H1 (cell line): Measurements from ENCODE around the gene ASTN1. TPM values are rescaled to one million over a fixed set of nuclear protein-coding genes. Genes with fewer than 3 reads are reported as not detected.

Experiments used
- CTCF ChIA-PET: fragments of 300-600 bp; sonication (Branson Sonifier 250); formaldehyde crosslinking; loops from one replicate; lab custom pipeline; 2021; ENCODE audit not compliant: partially characterized antibody; lab: Charles Lee
- POLR2A ChIA-PET: fragments of 300-600 bp; sonication (Branson Sonifier 250); formaldehyde crosslinking; loops from one replicate; lab custom pipeline; 2021; ENCODE audit warnings: inconsistent platforms; ENCODE audit not compliant: partially characterized antibody; lab: Charles Lee
- DNase-seq, 2 experiments: peaks; one replicate each; pipeline versions ENCODE4 v3.0.0 to v3.0.0-alpha.2; 2010 to 2022; ENCODE audit warnings: low spot score in 2 of 2, low read depth in 1 of 2, mixed read lengths in 1 of 2
- FAIRE-seq: peaks from 2 replicates; lab custom pipeline; 2011; peaks lifted over from hg19 to GRCh38; lab: Jason Lieb, UNC
- H2AFZ ChIP-seq: 2 replicates; pipeline ENCODE4 v1.8.1; 2012; ENCODE audit warnings: low read length, inconsistent platforms
- H2AK5ac ChIP-seq: 2 replicates; pipeline ENCODE4 v1.6.1; 2013; ENCODE audit warnings: low read depth, low read length
- H2BK120ac ChIP-seq: replicated peaks from 2 replicates; pipeline ENCODE3; 2013; ENCODE audit warnings: low read depth, low read length, inconsistent platforms
- H2BK12ac ChIP-seq: 2 replicates; pipeline ENCODE4 v1.6.1; 2013; ENCODE audit warnings: low read depth, low read length
- H2BK15ac ChIP-seq: 2 replicates; pipeline ENCODE4 v1.6.1; 2013; ENCODE audit warnings: low read length
- H2BK20ac ChIP-seq: 2 replicates; pipeline ENCODE4 v1.6.1; 2013; ENCODE audit warnings: low read length
- H2BK5ac ChIP-seq: 2 replicates; pipeline ENCODE4 v1.6.1; 2013; ENCODE audit warnings: low read depth, low read length
- H3K14ac ChIP-seq: 2 replicates; pipeline ENCODE4 v1.6.1; 2013; ENCODE audit warnings: inconsistent platforms; ENCODE audit not compliant: insufficient read length
- H3K18ac ChIP-seq: 2 replicates; pipeline ENCODE4 v1.6.1; 2013; ENCODE audit warnings: low read length; ENCODE audit errors: extremely low read depth
- H3K23ac ChIP-seq: 2 replicates; pipeline ENCODE4 v1.6.1; 2013; ENCODE audit warnings: inconsistent platforms; ENCODE audit not compliant: insufficient read length
- H3K23me2 ChIP-seq: 2 replicates; pipeline ENCODE4 v1.6.1; 2013; ENCODE audit warnings: low read depth, low read length
- H3K27ac ChIP-seq: 2 replicates; pipeline ENCODE4 v1.6.1; 2011; ENCODE audit warnings: low read depth, low read length, inconsistent platforms
- H3K27me3 ChIP-seq, 4 experiments: replicated peaks in 1 of 4; 1 replicate in 1 of 4; 2 replicates in 3 of 4; pipeline versions ENCODE4 v1.6.1 to v1.8.1; 2011 to 2013; ENCODE audit warnings: low read length in 3 of 4, mild to moderate bottlenecking in 3 of 4, inconsistent platforms in 2 of 4, mixed read lengths in 2 of 4, moderate library complexity in 1 of 4; ENCODE audit not compliant: control insufficient read depth in 3 of 4, insufficient read depth in 3 of 4; ENCODE audit errors: extremely low read depth in 1 of 4
- H3K36me3 ChIP-seq, 4 experiments: 2 replicates each; pipeline versions ENCODE4 v1.6.1 to v1.8.1; 2011 to 2013; ENCODE audit warnings: mild to moderate bottlenecking in 4 of 4, low read length in 3 of 4, moderate library complexity in 2 of 4, control low read depth in 1 of 4, inconsistent platforms in 1 of 4; ENCODE audit not compliant: insufficient read depth in 4 of 4, control insufficient read depth in 2 of 4
- H3K4ac ChIP-seq: replicated peaks from 2 replicates; pipeline ENCODE3; 2013; ENCODE audit warnings: low read length, low read depth, mixed read lengths, inconsistent platforms; ENCODE audit not compliant: insufficient read length
- H3K4me1 ChIP-seq, 4 experiments: replicated peaks in 1 of 4; 1 replicate in 1 of 4; 2 replicates in 3 of 4; pipeline versions ENCODE4 v1.6.1 to v1.8.1; 2011 to 2013; ENCODE audit warnings: low read length in 3 of 4, inconsistent platforms in 2 of 4, mixed read lengths in 1 of 4; ENCODE audit not compliant: insufficient read depth in 4 of 4, control insufficient read depth in 3 of 4
- H3K4me2 ChIP-seq, 2 experiments: 2 replicates each; pipeline versions ENCODE4 v1.6.1 to v1.8.1; 2011 to 2013; ENCODE audit warnings: low read depth in 2 of 2, low read length in 2 of 2, control low read depth in 1 of 2, inconsistent platforms in 1 of 2, mild to moderate bottlenecking in 1 of 2; ENCODE audit not compliant: insufficient read depth in 1 of 2
- H3K4me3 ChIP-seq, 4 experiments: fragments of 200-600, 300-600 bp in 1 of 4; sonication (generic), shearing (Covaris generic), sonication (Bioruptor Twin) in 1 of 4; 2 replicates each; pipeline versions ENCODE4 v1.5.1 to v1.8.1; 2011 to 2016; ENCODE audit warnings: low read length in 4 of 4, low read depth in 3 of 4, control low read depth in 2 of 4, inconsistent platforms in 2 of 4, mild to moderate bottlenecking in 2 of 4, mixed read lengths in 1 of 4, moderate library complexity in 1 of 4; ENCODE audit not compliant: insufficient read depth in 2 of 4; ENCODE audit errors: extremely low read depth in 1 of 4
- H3K56ac ChIP-seq: replicated peaks from 2 replicates; pipeline ENCODE3; 2013; ENCODE audit warnings: low read depth, mild to moderate bottlenecking, mixed read lengths, low read length, inconsistent platforms; ENCODE audit not compliant: insufficient read length
- H3K79me1 ChIP-seq: 2 replicates; pipeline ENCODE4 v1.6.1; 2013; ENCODE audit warnings: low read depth, low read length, control low read depth
- H3K79me2 ChIP-seq, 2 experiments: 2 replicates each; pipeline versions ENCODE4 v1.6.1 to v1.8.1; 2012 to 2013; ENCODE audit warnings: low read length in 2 of 2, mild to moderate bottlenecking in 2 of 2, inconsistent platforms in 1 of 2; ENCODE audit not compliant: insufficient read depth in 2 of 2, control insufficient read depth in 1 of 2
- H3K9ac ChIP-seq, 4 experiments: replicated peaks in 1 of 4; 1 replicate in 1 of 4; 2 replicates in 3 of 4; pipeline versions ENCODE4 v1.6.1 to v1.8.1; 2011 to 2013; ENCODE audit warnings: low read depth in 3 of 4, low read length in 3 of 4, control low read depth in 2 of 4, mild to moderate bottlenecking in 2 of 4, moderate library complexity in 2 of 4, inconsistent platforms in 1 of 4; ENCODE audit errors: extremely low read depth in 1 of 4
- H3K9me3 ChIP-seq, 2 experiments: 2 replicates each; pipeline versions ENCODE4 v1.6.1 to v1.8.1; 2012 to 2013; ENCODE audit warnings: mild to moderate bottlenecking in 2 of 2, moderate library complexity in 2 of 2, control low read depth in 1 of 2, inconsistent platforms in 1 of 2, low read depth in 1 of 2, low read length in 1 of 2, mixed read lengths in 1 of 2; ENCODE audit not compliant: insufficient read depth in 2 of 2
- H4K20me1 ChIP-seq, 2 experiments: replicated peaks in 1 of 2; 2 replicates each; pipeline versions ENCODE3 to v1.8.1; 2011 to 2013; ENCODE audit warnings: inconsistent platforms in 2 of 2, low read length in 2 of 2, mild to moderate bottlenecking in 1 of 2; ENCODE audit not compliant: insufficient read depth in 2 of 2, control insufficient read depth in 1 of 2
- H4K5ac ChIP-seq: 2 replicates; pipeline ENCODE4 v1.6.1; 2013; ENCODE audit warnings: low read length, low read depth, mixed read lengths, inconsistent platforms; ENCODE audit not compliant: insufficient read length
- H4K8ac ChIP-seq: 2 replicates; pipeline ENCODE4 v1.8.0; 2013; ENCODE audit warnings: mild to moderate bottlenecking, moderate library complexity, low read length, inconsistent platforms; ENCODE audit not compliant: insufficient read depth; ENCODE audit errors: extremely low read depth
- H4K91ac ChIP-seq: replicated peaks from 2 replicates; pipeline ENCODE3; 2013; ENCODE audit warnings: low read length, mixed read lengths, inconsistent platforms; ENCODE audit not compliant: insufficient read length
- BRCA1 ChIP-seq: IDR thresholded peaks from 2 replicates; pipeline ENCODE4 v1.6.1; 2012; ENCODE audit warnings: low read depth, low read length, improper control_type of control experiment
- CBX8 ChIP-seq: fragments of 300-800, 300-1000 bp; sonication (generic); IDR thresholded peaks from 2 replicates; pipeline ENCODE4 v1.7.1; 2016; ENCODE audit warnings: low read depth, low read length, borderline replicate concordance
- CHD2 ChIP-seq: IDR thresholded peaks from 2 replicates; pipeline ENCODE4 v1.6.1; 2012; ENCODE audit warnings: low read length, improper control_type of control experiment
- EZH2 ChIP-seq: fragments of 200-600 bp; sonication (generic); IDR thresholded peaks from 2 replicates; pipeline ENCODE4 v1.7.1; 2012; ENCODE audit warnings: low read depth, mild to moderate bottlenecking, moderate library complexity, low read length, inconsistent platforms; ENCODE audit not compliant: severe bottlenecking
- GABPA ChIP-seq: IDR thresholded peaks from 2 replicates; pipeline ENCODE4 v1.6.1; 2011; ENCODE audit warnings: mild to moderate bottlenecking, low read length, moderate library complexity, borderline replicate concordance; ENCODE audit not compliant: insufficient read depth
- POLR2A ChIP-seq, 2 experiments: IDR thresholded peaks; 1 replicate in 1 of 2; 2 replicates in 1 of 2; pipeline ENCODE4 v1.6.1; 2011; ENCODE audit warnings: low read depth in 2 of 2, low read length in 2 of 2, mild to moderate bottlenecking in 2 of 2; ENCODE audit errors: control extremely low read depth in 1 of 2
- POLR2AphosphoS5 ChIP-seq: IDR thresholded peaks from 2 replicates; pipeline ENCODE4 v1.6.1; 2011; ENCODE audit warnings: low read depth, low read length
- RAD21 ChIP-seq, 2 experiments: IDR thresholded peaks in 1 of 2; conservative IDR thresholded peaks in 1 of 2; 2 replicates each; pipeline ENCODE4 v1.6.1; 2011; ENCODE audit warnings: low read depth in 2 of 2, low read length in 2 of 2, improper control_type of control experiment in 1 of 2, inconsistent platforms in 1 of 2, mild to moderate bottlenecking in 1 of 2, moderate library complexity in 1 of 2
- RBBP5 ChIP-seq: IDR thresholded peaks from 2 replicates; pipeline ENCODE4 v1.7.1; 2012; ENCODE audit warnings: low read depth, mild to moderate bottlenecking, inconsistent platforms, low read length, moderate library complexity, borderline replicate concordance
- TCF12 ChIP-seq: IDR thresholded peaks from 2 replicates; pipeline ENCODE4 v1.6.1; 2011; ENCODE audit warnings: low read depth, mild to moderate bottlenecking, low read length
- WGBS, 2 experiments: shearing (Covaris generic) in 1 of 2; methylation state at CpG; one replicate each; pipeline versions ENCODE4 v1.1.6 to v1.1.7; 2013 to 2015; ENCODE audit warnings: low lambda C conversion rate in 2 of 2, mixed read lengths in 2 of 2, inconsistent platforms in 1 of 2, low coverage in 1 of 2, missing lambda C conversion rate in 1 of 2; ENCODE audit not compliant: insufficient replicate concordance in 2 of 2, insufficient coverage in 1 of 2, insufficient read length in 1 of 2; ENCODE audit errors: extremely low coverage in 1 of 2, missing lambda C conversion rate in 1 of 2; 5-methylcytosine and 5-hydroxymethylcytosine counted together
- polyA plus RNA-seq, 7 experiments: library from polyadenylated mRNA; depleted of rRNA in 3 of 7; stranded (reverse) in 5 of 7; unstranded in 2 of 7; fragments of >200 nt in 5 of 7; fragments of 200-250 nt in 2 of 7; gene quantifications; 1 replicate in 5 of 7; 2 replicates in 1 of 7; 4 replicates in 1 of 7; pipeline versions ENCODE4 v1.2.1 to v1.2.3, GENCODE V29; 2011 to 2013; ENCODE audit warnings: missing spikeins in 2 of 7, mixed read lengths in 2 of 7
- total RNA-seq: library from RNA; stranded (reverse); fragmentation: NEBNext Ultra II Directional; extraction: Animal tissue kit (Norgen Biotek cat#: 25700); gene quantifications from 2 replicates; pipeline ENCODE4 v1.2.1, GENCODE V29; 2021

The ASTN1 gene
- total and polyA plus RNA-seq, 2 of the 8 experiments (the other 6 are each of a cell fraction or from before 2014, with no cell fraction given) = 2.9 to 4.1 TPM

DNA sequence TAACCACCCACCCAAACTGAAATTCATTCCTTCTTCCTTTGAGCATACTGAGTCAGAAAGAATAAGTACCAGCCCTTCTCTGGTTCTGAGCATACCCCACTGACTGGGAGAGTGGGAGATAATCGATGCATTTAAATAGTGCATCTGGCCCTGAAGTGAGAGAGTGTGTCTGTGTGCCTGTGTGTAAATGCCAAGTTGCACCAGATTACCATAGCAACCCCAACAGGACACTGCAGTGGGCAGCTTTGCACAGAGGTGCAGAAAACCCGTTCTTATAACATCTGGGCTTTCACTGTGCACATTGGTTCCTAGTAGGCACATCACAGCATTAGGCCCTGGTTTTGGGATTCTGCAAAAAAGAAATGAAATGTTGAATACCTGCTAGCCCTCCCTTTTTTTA lies 2.3 kb downstream of the ASTN1 start:
- no peak overlapping the region for H4K91ac ChIP-seq
- H3K9me3 ChIP-seq = no peaks in the 10 kb centered on the region
- no peak overlapping the region for H2BK12ac ChIP-seq
- no peak overlapping the region for H2BK5ac ChIP-seq
- no peak overlapping the region for H3K27ac ChIP-seq
- 86% methylated on average over 2 of the region's 2 CpGs; no CpG with 5 or more reads in 1 of the 2 experiments for WGBS, 2 experiments
- no peak overlapping the region for H4K5ac ChIP-seq
- H2AK5ac ChIP-seq = no peak overlapping the region
- no peak overlapping the region for H4K8ac ChIP-seq
- peaks cover 7 to 31% (median 27%) of the 10 kb centered on the region in 4 experiments for H3K27me3 ChIP-seq
- no peak overlapping the region for H2AFZ ChIP-seq
- no peaks in the 10 kb centered on the region for H3K36me3 ChIP-seq
- CTCF ChIA-PET = interaction anchor here (1.0 kb wide), 1 partner anchor 22 kb away, joined by 4 read pairs; no protein-coding TSS in a partner anchor
- H3K4ac ChIP-seq = no peak overlapping the region
- no peak for DNase-seq
- FAIRE-seq = no peak
- no peaks in the 10 kb centered on the region for H3K79me2 ChIP-seq
- no peak overlapping the region for H2BK120ac ChIP-seq
- no peak overlapping the region for H3K18ac ChIP-seq
- H3K4me1 ChIP-seq = peaks cover 0 to 5% (median 4%) of the 10 kb centered on the region in 4 experiments; a peak in 4 of 7 replicates
- no peaks in the 10 kb centered on the region for H3K79me1 ChIP-seq
- H2BK20ac ChIP-seq = no peak overlapping the region
- H3K4me2 ChIP-seq = no peak overlapping the region
- no peak overlapping the region for H2BK15ac ChIP-seq
- no peak overlapping the region for H3K4me3 ChIP-seq
- H3K9ac ChIP-seq = no peak overlapping the region
- H3K14ac ChIP-seq = no peak overlapping the region
- POLR2A ChIA-PET = interaction anchor here (1.3 kb wide), 1 partner anchor 8 kb away, joined by 3 read pairs; the partner anchor contains the start of gene BRINP2
- no peak overlapping the region for H3K56ac ChIP-seq
- no peak overlapping the region for H3K23ac ChIP-seq
- H3K23me2 ChIP-seq = peaks cover 13% of the 10 kb centered on the region
- no peaks in the 10 kb centered on the region for H4K20me1 ChIP-seq
- TF ChIP-seq BRCA1 (no peak), RBBP5 (no peak), GABPA (no peak), EZH2 (no peak), POLR2A (IDR thresholded peaks at IDR 0.05; ENCODE audit: control extremely low read depth in 1 of 2, low read depth in 2 of 2, low read length in 2 of 2) (no peak), CBX8 (no peak), RAD21 (IDR thresholded peaks at IDR 0.05 in 1 of 2, conservative IDR thresholded peaks at IDR 0.05 in 1 of 2; ENCODE audit: low read depth in 2 of 2, low read length in 2 of 2) (no peak), CHD2 (no peak), POLR2AphosphoS5 (no peak), TCF12 (no peak)
